Measurements from ENCODE around the gene CACNA1C.
"Not testable (repeated sequence)": the region's sequence is repeated elsewhere in the genome, so short reads cannot be mapped to it uniquely, and the experiment has no call there.

DNA sequence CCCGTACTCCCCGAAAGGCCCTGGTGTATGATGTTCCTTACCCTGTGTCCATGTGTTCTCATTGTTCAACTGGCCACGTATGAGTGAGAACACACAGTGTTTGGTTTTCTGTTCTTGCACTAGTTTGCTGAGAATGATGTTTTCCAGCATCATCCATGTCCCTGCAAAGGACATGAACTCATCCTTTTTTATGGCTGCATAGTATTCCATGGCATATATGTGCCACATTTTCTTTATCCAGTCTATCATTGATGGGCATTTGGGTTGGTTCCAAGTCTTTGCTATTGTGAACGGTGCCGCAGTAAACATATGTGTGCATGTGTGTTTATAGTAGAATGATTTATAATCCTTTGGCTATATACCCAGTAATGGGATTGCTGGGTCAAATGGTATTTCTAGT is 49.9 kb downstream of the CACNA1C start:
- not testable (repeated sequence) for TF ChIP-seq CTCF (conservative IDR thresholded peaks at IDR 0.05 in 1 of 2, IDR thresholded peaks at IDR 0.05 in 1 of 2; ENCODE audit: low read depth in 1 of 2, low read length in 2 of 2); EZH2 (IDR thresholded peaks at IDR 0.05; ENCODE audit: low read length, missing control alignments)
